ENCODE measurements around the gene CA9.

Gene CA9

DNA sequence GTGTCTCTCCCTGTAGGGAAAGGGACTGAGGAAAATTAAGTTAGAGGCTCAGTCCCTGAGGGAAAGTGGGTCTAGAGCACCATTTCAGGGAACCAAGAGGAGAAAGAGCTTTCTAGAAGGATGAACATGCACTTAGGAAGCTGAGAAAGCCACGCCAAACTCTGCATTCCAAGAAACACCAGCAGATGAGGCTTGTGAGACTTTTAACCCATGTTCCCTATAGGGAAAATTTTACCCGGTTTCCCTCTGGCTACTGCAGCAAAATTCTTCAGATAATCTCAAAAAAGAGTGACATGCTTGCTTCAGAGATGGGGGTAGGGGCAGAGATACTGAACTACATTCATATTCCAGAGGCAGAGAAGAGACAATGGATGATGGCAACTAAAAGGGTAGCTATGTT lies 49.7 kb downstream of the CA9 start:
- DNase-seq (no peak), ATAC-seq (ENCODE audit: insufficient read depth, low read depth) (no peak)
- Histone ChIP-seq H3K36me3 (ENCODE audit: insufficient read depth, low read length) (peaks cover 92% of the 10 kb centered on the region), H3K27me3 (ENCODE audit: insufficient read depth, low read length, poor library complexity) (no peaks in the 10 kb centered on the region), H3K4me1 (ENCODE audit: insufficient read depth, low read length) (peaks cover 14% of the 10 kb centered on the region), H3K4me3 (ENCODE audit: low read depth in 1 of 2, low read length in 2 of 2) (no peak overlapping the region), H3K9me3 (ENCODE audit: insufficient read depth, low read length, severe bottlenecking) (no peaks in the 10 kb centered on the region), H3K27ac (ENCODE audit: low read length) (no peak overlapping the region), H3K4me2 (ENCODE audit: insufficient read depth, low read length) (no peak overlapping the region), H2AFZ (ENCODE audit: low read depth, low read length) (no peak overlapping the region), H3K9ac (ENCODE audit: low read depth, low read length) (no peak overlapping the region), H3K79me2 (ENCODE audit: insufficient read depth, low read length) (peaks cover 30% of the 10 kb centered on the region), H4K20me1 (ENCODE audit: insufficient read depth, low read length) (peaks cover 33% of the 10 kb centered on the region)
- TF ChIP-seq, protein P1, sequence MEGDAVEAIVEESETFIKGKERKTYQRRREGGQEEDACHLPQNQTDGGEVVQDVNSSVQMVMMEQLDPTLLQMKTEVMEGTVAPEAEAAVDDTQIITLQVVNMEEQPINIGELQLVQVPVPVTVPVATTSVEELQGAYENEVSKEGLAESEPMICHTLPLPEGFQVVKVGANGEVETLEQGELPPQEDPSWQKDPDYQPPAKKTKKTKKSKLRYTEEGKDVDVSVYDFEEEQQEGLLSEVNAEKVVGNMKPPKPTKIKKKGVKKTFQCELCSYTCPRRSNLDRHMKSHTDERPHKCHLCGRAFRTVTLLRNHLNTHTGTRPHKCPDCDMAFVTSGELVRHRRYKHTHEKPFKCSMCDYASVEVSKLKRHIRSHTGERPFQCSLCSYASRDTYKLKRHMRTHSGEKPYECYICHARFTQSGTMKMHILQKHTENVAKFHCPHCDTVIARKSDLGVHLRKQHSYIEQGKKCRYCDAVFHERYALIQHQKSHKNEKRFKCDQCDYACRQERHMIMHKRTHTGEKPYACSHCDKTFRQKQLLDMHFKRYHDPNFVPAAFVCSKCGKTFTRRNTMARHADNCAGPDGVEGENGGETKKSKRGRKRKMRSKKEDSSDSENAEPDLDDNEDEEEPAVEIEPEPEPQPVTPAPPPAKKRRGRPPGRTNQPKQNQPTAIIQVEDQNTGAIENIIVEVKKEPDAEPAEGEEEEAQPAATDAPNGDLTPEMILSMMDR (IDR thresholded peaks at IDR 0.05; ENCODE audit: borderline replicate concordance, extremely low read depth, low read length, poor library complexity, severe bottlenecking), result no peak
- TF ChIP-seq EZH2 (IDR thresholded peaks at IDR 0.05; ENCODE audit: borderline replicate concordance, low read depth, low read length, severe bottlenecking), result no peak

DNA sequence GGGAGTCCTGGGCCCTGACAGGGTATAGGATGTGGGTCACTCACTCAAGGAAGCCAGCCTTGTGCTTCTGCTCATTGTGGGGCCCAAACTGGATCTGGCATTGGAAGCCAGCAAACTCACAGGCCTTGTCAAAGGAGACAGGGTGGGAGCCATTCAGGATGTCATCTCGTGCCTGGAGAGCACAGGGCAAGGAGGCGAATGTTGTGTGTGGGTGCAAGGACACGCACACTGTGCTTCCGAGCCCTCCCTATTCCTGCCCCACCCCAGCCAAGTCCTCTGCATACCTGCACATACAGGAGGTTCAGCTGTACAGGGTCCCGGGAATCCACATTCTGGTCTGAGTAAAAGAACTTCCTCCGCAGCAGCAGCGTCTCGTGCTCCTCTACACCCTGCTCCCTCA lies 50.2 kb downstream of the CA9 start:
- peaks cover 19% of the 10 kb centered on the region for H3K4me1 ChIP-seq (ENCODE audit: insufficient read depth, low read length)
- H3K4me3 ChIP-seq (ENCODE audit: low read depth in 1 of 2, low read length in 2 of 2), result no peak overlapping the region
- DNase-seq (no peak), ATAC-seq (ENCODE audit: insufficient read depth, low read depth) (no peak)
- H4K20me1 ChIP-seq (ENCODE audit: insufficient read depth, low read length), result peaks cover 37% of the 10 kb centered on the region
- no peak overlapping the region for H3K27ac ChIP-seq (ENCODE audit: low read length)
- H3K4me2 ChIP-seq (ENCODE audit: insufficient read depth, low read length), result no peak overlapping the region
- H3K9ac ChIP-seq (ENCODE audit: low read depth, low read length), result no peak overlapping the region
- H2AFZ ChIP-seq (ENCODE audit: low read depth, low read length), result no peak overlapping the region
- no peaks in the 10 kb centered on the region for H3K27me3 ChIP-seq (ENCODE audit: insufficient read depth, low read length, poor library complexity)
- TF ChIP-seq, protein P1 (IDR thresholded peaks at IDR 0.05; ENCODE audit: borderline replicate concordance, extremely low read depth, low read length, poor library complexity, severe bottlenecking), result no peak
- no peak for TF ChIP-seq EZH2 (IDR thresholded peaks at IDR 0.05; ENCODE audit: borderline replicate concordance, low read depth, low read length, severe bottlenecking)
- H3K79me2 ChIP-seq (ENCODE audit: insufficient read depth, low read length), result peaks cover 34% of the 10 kb centered on the region
- H3K36me3 ChIP-seq (ENCODE audit: insufficient read depth, low read length), result peaks cover 91% of the 10 kb centered on the region
- no peaks in the 10 kb centered on the region for H3K9me3 ChIP-seq (ENCODE audit: insufficient read depth, low read length, severe bottlenecking)

DNA sequence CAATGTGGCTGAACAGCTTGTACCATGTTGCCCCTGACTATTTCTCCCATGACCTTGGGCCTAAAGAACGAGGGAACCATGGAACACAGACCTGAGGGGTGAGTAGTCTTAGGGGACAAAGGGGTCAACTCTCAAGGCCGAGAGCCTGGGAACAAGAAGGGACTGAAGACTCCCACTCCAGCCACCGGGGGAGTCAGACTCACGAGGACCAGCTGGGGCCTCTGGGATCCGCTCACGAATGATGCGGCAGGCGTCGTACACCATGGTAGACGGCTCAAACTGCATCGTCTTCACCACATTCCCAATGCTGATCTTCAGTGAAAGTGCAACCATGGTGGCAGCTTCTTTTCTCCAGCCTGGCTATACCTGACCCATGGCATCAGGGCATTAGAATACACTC lies 51.6 kb downstream of the CA9 start:
- no peaks in the 10 kb centered on the region for H3K27me3 ChIP-seq (ENCODE audit: insufficient read depth, low read length, poor library complexity)
- no peak overlapping the region for H3K27ac ChIP-seq (ENCODE audit: low read length)
- H3K36me3 ChIP-seq (ENCODE audit: insufficient read depth, low read length), result peaks cover 84% of the 10 kb centered on the region
- no peak overlapping the region for H3K4me2 ChIP-seq (ENCODE audit: insufficient read depth, low read length)
- H3K9me3 ChIP-seq (ENCODE audit: insufficient read depth, low read length, severe bottlenecking), result no peaks in the 10 kb centered on the region
- no peak for DNase-seq
- no peak overlapping the region for H3K4me3 ChIP-seq (ENCODE audit: low read depth in 1 of 2, low read length in 2 of 2)
- peaks cover 49% of the 10 kb centered on the region for H3K79me2 ChIP-seq (ENCODE audit: insufficient read depth, low read length)
- H3K4me1 ChIP-seq (ENCODE audit: insufficient read depth, low read length), result peaks cover 33% of the 10 kb centered on the region
- no peak for ATAC-seq (ENCODE audit: insufficient read depth, low read depth)
- H3K9ac ChIP-seq (ENCODE audit: low read depth, low read length), result no peak overlapping the region
- no peak for TF ChIP-seq EZH2 (IDR thresholded peaks at IDR 0.05; ENCODE audit: borderline replicate concordance, low read depth, low read length, severe bottlenecking)
- TF ChIP-seq, protein P1 (IDR thresholded peaks at IDR 0.05; ENCODE audit: borderline replicate concordance, extremely low read depth, low read length, poor library complexity, severe bottlenecking), result no peak
- no peak overlapping the region for H2AFZ ChIP-seq (ENCODE audit: low read depth, low read length)
- H4K20me1 ChIP-seq (ENCODE audit: insufficient read depth, low read length), result peaks cover 46% of the 10 kb centered on the region

DNA sequence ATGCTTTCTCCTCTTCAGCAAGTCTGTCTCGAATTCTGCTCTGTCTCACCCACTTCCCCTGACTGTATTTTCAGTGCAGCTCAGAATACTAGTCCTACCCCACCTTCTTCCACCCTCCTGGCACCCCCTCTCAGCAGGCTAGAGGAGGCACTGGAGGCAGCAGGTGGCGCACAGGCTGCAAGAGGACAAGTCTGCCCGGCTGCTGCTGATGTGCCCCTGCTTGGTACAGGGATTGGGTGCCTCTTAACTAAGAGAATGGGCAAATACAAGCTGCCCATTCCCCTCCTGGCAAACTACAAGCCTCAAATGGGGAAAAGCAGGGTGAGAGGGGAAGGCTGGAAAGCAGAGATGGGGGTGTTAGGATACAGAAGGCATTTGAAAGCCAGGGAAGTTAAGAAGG lies 53.2 kb downstream of the CA9 start:
- Histone ChIP-seq H3K9ac (ENCODE audit: low read depth, low read length) (no peak overlapping the region), H3K9me3 (ENCODE audit: insufficient read depth, low read length, severe bottlenecking) (no peaks in the 10 kb centered on the region), H3K4me3 (ENCODE audit: low read depth in 1 of 2, low read length in 2 of 2) (no peak overlapping the region), H3K4me1 (ENCODE audit: insufficient read depth, low read length) (peaks cover 44% of the 10 kb centered on the region), H3K79me2 (ENCODE audit: insufficient read depth, low read length) (peaks cover 65% of the 10 kb centered on the region), H3K27ac (ENCODE audit: low read length) (0 out of 2 replicates have a peak overlapping the region, but pooled peaks have one; percentile 16), H3K4me2 (ENCODE audit: insufficient read depth, low read length) (0 out of 2 replicates have a peak overlapping the region, but pooled peaks have one; percentile 93), H4K20me1 (ENCODE audit: insufficient read depth, low read length) (peaks cover 51% of the 10 kb centered on the region), H3K27me3 (ENCODE audit: insufficient read depth, low read length, poor library complexity) (no peaks in the 10 kb centered on the region), H2AFZ (ENCODE audit: low read depth, low read length) (no peak overlapping the region), H3K36me3 (ENCODE audit: insufficient read depth, low read length) (peaks cover 68% of the 10 kb centered on the region)
- TF ChIP-seq, protein P1 (IDR thresholded peaks at IDR 0.05; ENCODE audit: borderline replicate concordance, extremely low read depth, low read length, poor library complexity, severe bottlenecking), result peak; percentile 23
- no peak for TF ChIP-seq EZH2 (IDR thresholded peaks at IDR 0.05; ENCODE audit: borderline replicate concordance, low read depth, low read length, severe bottlenecking)
- ATAC-seq (ENCODE audit: insufficient read depth, low read depth) (peak; percentile 35; the same call in 1 of the 3 replicates), DNase-seq (peak; percentile 39)
